Vagina (tissue), 2 donors: ENCODE data around the gene VTI1A.

Experiments used
- POLR2A ChIP-seq, 2 donors: fragments of 450-650 bp; IDR thresholded peaks; one replicate each; pipeline ENCODE4 v1.6.1; 2017; ENCODE audit warnings: antibody characterized with exemption in 2 of 2, mild to moderate bottlenecking in 2 of 2, moderate library complexity in 2 of 2
- POLR2AphosphoS5 ChIP-seq, 2 donors: sonication (generic); formaldehyde crosslinking; IDR thresholded peaks; one replicate each; pipeline ENCODE4 v1.9.0; 2017; ENCODE audit warnings: antibody characterized with exemption in 2 of 2, mild to moderate bottlenecking in 2 of 2, low read depth in 1 of 2; ENCODE audit not compliant: insufficient read depth in 1 of 2
- TF ChIP-seq, protein P1 (sequence below), 3 experiments: fragments of 450-650 bp in 2 of 3; fragments of 200-600 bp in 1 of 3; sonication (generic) in 1 of 3; IDR thresholded peaks; one replicate each; pipeline ENCODE4 v1.5.1; 2017 to 2019; ENCODE audit warnings: antibody characterized with exemption in 3 of 3, mild to moderate bottlenecking in 2 of 3, moderate library complexity in 2 of 3

DNA sequence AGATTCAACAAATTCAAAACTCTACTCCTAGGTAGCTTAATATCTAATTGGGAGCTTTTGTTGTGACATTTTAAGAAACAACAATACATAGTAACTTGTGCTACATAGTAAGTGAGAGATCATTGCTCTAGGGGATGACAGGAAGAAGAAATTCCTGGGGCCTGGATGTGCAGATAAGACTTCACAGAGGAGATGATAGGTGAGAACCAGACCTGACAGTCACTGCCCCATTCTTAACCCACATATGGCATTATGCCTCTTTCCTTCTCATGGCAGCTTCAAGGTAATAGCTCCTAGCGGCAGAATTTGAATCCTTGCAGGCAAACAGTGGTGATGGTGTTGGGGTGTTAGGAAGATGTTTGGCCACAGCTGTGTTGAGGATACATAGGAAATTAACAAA, 233.6 kb downstream of the VTI1A start:
- TF ChIP-seq, protein P1, sequence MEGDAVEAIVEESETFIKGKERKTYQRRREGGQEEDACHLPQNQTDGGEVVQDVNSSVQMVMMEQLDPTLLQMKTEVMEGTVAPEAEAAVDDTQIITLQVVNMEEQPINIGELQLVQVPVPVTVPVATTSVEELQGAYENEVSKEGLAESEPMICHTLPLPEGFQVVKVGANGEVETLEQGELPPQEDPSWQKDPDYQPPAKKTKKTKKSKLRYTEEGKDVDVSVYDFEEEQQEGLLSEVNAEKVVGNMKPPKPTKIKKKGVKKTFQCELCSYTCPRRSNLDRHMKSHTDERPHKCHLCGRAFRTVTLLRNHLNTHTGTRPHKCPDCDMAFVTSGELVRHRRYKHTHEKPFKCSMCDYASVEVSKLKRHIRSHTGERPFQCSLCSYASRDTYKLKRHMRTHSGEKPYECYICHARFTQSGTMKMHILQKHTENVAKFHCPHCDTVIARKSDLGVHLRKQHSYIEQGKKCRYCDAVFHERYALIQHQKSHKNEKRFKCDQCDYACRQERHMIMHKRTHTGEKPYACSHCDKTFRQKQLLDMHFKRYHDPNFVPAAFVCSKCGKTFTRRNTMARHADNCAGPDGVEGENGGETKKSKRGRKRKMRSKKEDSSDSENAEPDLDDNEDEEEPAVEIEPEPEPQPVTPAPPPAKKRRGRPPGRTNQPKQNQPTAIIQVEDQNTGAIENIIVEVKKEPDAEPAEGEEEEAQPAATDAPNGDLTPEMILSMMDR (IDR thresholded peaks at IDR 0.05) = no peak
- TF ChIP-seq POLR2A (IDR thresholded peaks at IDR 0.05) (no peak), POLR2AphosphoS5 (IDR thresholded peaks at IDR 0.05; ENCODE audit: insufficient read depth in 1 of 2, low read depth in 1 of 2) (no peak)
